Effector CD8-positive, alpha-beta T cell (primary cell): Measurements from ENCODE around the gene SPDYC.

Experiments
- DNase-seq: peaks from one replicate; lab custom pipeline; 2025; lab: John Stamatoyannopoulos, UW
- total RNA-seq, 4 experiments: gene quantifications; one replicate each; lab custom pipeline; 2026; lab: John Stamatoyannopoulos, UW

Gene SPDYC, protein sequence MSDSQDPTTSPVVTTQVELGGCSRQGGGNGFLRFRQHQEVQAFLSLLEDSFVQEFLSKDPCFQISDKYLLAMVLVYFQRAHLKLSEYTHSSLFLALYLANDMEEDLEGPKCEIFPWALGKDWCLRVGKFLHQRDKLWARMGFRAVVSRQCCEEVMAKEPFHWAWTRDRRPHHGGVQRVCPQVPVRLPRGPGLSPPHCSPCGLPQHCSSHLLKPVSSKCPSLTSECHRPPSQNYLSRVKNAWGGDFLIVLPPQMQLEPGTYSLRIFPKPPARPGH
- 0 reads per million in 4 experiments for total RNA-seq

DNA sequence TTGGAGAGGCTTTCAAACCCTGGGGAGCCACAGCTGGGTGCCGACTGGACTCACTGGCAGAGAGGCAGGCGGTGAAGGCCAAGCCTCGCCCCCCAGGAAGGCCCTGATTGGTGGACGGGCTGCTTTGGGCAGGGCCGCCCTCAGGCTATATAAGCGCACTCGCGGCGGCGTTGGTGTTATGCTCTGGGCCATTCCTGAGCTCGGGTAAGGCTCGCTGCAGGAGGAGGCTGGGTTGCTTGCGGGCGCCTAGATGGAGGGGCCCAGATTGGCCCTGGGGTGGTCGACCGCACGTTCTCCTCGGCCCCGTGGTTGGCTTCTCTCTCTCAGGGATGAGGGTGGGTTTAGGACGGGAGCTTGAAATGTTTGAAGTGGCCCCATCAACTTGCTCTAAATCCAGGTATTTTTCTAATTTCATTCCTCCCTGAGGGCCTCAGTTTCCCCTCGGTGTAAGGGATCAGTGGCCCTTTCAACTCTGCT, at the start of gene SPDYC:
Gene SPDYC, plus strand, starts transcription at position 176 of the 477 bp plus-strand sequence. CDS start 1,125 bp downstream, outside the sequence.
- no peak for DNase-seq

DNA sequence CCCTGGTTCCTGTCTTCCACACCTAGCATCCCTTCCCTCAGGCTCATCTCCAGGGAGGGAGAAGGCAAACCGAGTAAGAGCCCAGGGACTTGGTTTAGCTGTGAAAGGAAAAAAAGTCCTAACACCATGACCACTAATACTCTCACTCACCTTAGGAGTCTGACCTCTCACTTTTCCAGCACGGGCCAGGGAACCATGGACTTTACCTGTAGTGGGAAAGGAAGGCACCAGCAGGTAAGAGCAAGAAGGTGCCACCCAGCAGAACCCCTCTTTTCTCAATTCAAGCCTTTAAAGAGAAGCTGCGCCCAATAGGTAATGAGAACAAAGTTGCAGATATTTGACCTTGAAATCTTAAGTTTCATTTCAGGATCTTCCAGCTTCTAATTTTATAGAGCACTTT, 49.2 kb upstream of the SPDYC start:
- DNase-seq: no peak

DNA sequence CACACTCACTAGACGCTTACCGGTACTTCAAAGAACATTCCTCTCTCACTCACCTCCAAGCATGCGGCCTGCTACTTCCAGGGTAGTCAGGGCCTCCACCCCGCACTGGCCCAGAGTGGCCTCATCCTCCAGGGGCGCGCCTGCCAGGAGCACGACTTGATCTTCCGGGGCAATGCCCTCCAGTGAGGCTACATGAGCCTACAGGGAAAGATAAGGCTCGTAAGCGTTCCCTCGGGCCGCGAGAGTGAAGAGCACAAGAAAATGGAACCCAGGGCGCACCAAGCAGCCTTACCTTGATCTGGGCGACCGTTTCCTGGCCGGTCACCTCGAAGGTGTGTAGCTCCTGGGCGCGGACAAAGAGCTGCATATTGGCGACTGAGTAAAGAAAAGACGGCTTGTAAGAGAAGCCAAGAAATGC, 48.6 kb upstream of the SPDYC start:
- no peak for DNase-seq

DNA sequence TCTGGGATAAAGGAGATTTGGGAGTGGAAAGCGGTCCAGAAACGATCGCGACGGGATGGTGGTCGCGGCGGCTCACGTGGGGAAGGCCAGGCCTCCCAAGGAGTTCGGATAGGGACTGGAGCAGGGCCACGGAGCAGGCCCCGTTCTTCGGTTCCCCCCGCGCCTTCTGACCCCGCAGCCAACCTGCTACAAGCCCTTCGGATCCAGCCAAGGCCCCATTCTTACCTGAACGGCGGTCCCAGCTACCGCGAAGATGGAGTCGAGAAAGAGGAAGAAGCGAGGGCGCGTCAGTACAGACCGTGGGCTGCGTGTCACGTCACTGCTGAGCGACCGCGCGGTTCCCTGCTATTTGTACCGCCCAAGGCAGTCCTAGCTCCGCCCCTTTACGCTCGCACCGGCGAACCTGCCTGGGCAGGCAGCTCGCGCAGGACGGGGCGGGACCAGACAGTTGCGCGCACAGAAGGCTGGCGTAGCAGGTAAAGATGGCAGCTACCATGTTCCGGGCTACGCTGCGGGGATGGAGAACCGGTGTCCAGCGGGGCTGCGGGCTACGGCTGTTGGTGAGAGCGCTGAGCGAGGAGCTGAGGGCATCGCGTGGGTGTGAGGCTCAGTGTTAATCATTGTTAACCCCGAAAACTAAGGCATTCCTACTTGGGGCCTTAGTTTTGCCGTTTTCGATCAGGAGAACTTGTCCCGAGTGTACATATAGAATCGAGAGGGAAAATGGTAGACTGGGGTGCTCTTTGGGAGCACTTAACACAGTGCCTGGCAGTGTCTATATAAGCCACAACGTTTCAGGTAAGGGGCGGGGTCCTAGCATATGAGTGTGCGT, 48.0 kb upstream of the SPDYC start, which contains the start of the genes FAU and MRPL49:
Gene FAU, minus strand, starts transcription at position 270 of the 832 bp plus-strand sequence. CDS start 321 bp downstream, outside the sequence.
Gene MRPL49, plus strand, starts transcription at position 457 of the 832 bp plus-strand sequence. Its CDS starts 26 bp downstream, at position 483.
- peak; percentile 95 for DNase-seq

DNA sequence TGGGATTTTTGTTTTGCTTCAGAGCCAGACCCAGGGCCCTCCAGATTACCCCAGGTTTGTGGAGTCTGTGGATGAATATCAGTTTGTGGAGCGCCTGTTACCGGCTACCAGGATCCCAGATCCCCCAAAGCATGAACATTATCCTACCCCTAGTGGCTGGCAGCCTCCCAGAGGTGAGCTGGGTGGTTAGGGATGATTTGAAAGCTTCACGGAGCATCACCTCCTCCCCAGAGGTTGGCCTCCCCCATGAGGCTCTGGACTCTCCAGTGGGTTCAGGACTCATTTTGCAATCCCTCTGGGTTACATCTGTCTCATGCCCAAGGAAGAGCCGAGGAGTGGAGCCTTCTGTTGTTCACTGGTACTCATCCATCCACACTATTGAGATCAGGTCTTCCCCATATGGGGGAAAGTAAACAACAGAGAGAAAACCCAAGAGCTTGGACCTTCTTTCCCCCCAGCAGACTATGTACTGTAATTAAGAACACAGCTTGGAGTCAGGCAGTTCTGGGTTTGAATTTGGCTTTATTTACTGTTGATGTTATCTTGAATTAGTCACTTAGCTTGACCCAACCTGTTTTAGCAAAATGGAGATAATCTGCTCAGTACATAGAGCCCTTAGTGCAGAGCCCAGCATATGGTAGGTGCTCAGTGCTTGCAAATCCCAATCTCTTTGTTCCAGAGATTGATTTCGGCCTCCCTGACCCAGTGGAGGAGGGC, 45.4 kb upstream of the SPDYC start:
- DNase-seq: no peak

DNA sequence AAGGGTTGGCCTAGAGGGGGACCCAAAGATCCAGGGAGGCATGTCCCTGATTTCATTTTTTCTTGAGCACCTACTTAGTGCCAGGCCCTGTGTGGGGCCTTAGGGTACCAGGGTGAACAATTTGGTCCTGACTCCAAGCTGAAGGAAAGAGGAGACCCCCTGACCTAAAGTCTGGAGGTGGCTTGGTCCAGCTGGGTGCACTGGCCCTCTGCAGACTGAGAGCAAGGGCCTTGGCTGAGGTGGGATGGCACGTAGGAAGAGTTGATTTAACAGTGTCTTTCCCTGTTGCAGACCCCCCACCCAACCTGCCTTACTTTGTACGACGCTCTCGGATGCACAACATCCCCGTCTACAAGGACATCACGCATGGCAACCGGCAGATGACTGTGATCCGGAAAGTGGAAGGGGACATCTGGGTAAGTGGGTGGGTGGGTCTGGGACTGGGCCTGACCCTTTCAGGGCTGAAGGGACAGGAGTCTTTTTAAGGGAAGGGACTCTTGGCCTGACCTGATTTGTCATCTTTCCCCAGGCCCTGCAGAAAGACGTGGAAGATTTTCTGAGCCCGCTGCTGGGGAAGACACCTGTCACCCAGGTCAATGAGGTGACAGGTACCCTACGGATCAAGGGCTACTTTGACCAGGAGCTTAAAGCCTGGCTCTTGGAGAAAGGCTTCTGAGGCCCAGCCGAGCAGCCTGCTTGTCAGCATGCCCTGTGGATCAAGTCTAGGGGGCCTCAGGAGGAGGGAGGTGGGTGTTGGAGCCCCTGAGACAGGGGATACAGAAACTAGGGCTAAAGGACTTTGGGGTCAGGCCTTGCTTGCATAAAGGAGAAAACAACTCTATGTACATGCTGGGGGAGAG, 44.6 kb upstream of the SPDYC start:
- DNase-seq: no peak

DNA sequence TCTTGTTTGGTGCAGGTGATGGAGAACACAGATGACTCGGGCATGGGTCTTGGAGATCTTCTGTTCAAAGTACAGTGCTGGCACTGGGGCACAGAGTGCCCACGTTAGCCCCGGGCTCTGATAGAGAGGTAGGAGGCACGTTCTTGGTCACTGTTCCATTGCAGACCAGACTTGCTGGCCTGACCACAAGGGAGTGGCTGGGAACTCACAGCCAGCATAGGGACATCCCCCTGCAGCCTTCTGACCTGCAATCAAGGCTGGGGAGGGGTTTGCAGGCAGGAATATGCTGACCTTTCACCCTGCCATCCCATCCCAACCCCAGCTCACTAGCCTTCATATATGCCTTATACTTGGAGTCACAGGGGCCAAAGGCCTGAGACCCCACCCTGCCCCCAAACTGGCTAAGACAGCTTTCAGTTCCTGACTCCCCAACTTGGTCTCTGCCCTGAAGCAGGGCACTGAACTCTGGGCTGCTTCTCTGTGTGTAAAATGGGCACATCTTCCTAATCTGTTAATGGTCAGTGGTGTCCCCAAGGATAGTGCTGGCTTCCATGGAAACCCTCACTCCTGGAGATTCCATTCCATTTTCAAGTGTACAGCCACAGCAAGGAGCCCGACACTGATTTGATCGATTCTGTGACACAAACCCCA, 43.3 kb upstream of the SPDYC start:
- DNase-seq: no peak

DNA sequence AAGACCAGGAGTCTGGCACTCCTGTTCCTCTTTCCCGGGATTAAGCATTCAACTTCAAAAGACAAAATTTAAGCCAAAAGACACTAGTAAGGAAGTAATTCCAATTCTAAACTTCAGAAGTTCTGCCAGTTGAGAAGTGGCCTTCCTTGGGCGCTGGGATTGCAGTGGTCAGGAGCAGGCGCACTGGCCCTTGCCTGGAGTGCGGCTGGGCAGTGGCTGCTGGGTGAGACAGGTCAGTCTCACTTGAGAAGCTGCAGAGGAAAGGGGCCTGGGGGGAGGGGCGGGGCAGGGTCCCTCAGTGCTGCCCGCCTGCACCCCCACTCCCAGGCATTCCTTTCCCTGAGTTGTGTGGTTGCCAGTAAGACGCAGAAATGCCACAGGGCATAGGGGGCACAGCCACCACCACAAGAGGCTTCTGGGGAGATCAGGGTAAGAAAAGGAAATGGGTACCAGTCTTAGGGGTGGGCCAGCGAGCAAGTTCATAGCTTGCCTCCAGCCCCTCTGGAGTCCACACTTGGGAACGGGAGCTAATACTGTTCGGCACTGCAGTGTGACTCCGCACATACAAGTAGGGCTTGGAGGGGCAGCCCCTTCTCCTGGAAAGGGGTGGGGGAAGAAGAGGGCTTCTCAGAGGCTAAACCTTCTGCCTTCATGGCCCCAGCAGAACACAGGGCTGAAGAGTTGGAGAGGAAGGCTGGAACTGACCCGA, 42.4 kb upstream of the SPDYC start:
- no peak for DNase-seq

DNA sequence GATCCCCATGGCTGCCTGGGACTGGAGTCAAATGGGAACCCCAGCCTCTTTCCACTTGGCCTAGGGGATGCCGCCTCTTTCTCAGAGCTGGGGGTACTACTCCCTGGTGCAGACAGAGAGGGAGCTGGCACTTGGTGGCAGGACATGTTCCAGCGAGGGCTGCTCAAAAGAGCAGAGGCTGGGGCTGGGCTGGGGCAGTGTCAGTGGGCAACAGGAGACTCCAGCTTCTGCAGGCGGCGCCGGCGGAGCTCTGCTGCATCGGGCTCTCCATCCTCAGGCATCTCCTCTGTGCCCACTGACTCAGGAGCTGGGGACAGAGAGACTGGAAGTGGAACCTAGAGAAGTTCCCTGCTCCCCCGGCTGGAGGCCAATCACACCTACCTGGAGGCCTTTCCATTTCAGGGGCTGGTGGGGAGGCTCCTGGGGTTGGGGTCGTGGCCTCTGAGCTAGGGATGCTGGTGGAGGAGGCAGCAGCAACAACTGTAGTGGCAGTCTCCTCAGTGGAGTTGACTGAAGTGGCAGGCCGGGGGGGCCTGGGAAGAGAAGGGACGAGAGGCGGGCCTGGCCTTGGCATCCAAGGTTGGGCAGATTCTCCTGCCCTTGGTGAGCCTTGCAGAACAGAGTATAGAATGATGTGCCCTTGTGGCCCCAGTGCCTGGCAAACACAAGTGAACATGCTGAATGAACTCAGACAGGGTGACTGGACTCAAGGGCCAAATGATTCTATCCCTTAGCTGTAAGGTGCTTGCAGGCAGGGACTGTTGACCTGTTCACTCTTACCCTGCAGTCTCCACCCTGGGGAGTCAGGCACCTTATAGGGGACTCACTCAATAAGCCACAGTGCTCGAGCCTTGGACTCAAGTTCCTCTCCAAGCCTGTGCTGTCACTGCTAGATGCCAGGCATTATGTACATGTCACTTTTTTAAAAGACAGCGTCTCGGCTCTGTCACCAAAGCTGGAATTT, 41.6 kb upstream of the SPDYC start:
- DNase-seq: no peak

DNA sequence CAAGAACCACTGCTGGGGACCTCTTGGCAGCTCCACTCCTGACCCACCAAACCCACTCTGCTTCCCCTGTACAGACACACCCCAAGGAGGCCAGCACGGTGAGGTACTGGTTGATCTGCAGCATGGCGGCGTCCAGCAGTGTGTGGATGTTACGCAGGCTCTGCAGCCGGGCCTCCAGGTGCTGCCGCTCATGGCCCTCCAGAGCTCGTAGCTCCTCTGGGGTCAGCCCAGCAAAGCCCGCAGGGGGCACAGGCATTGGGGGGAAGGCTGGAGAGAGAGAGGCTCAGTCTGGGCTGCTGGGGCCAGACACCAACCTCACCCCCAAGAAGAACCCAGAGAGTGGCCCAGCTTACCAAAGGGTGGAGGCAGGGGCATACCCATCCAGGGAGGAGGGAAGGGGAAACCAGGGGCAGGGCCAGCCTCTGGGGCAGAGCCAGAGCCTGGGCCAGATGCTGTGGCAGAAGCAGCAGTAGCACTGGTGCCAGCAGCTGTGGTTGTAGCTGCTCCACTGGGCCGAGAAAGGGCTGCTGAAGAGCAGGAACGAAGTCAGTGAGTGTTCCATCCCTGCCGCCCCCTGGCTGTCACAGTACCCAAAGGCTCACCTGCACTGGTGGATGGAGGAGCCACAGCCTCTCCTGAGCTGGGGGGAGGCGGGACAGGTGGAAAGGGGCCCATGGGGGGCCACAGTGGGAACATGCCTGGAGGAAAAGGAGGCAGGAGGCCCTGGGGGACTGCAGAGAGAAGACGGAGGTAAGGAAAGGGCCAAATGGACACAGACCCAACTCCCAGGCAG, 40.2 kb upstream of the SPDYC start:
- no peak for DNase-seq

DNA sequence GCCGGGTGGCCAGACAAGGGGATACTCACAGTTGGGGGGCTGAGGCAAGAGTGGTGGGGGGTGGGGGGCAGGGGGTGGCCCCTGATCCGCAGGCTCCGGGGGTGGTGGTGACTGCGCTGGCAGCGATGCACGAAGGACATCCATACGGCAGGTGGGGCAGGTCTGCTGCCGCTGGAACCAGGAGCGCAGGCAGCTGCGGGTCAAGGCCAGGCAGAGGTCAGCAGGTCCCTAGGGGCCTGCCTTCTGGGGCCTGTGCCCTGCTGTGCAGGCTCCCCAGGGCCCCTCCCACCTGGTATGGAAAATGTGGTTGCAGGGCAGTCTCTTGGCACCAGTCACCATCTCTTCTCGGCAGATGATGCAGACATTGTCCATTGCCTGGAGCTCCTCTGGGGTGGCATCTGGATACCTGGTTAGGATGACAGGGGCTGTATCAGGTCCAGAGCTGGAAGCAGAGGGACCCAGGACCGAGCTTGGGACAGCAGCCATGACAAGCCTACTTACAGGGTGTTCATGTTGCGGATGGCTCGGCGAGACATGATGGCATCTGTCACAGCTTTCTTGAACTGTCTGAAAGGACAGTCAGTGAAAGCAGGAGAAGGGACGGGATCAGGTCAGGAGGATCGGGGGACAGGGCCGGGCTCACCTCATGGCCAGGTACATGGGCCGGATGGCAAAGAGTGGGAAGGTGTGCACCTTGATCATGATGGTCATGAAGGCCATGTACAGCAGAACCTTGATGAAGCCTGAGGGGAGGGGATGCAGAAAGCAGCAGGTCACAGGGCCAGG, 39.2 kb upstream of the SPDYC start:
- no peak for DNase-seq

DNA sequence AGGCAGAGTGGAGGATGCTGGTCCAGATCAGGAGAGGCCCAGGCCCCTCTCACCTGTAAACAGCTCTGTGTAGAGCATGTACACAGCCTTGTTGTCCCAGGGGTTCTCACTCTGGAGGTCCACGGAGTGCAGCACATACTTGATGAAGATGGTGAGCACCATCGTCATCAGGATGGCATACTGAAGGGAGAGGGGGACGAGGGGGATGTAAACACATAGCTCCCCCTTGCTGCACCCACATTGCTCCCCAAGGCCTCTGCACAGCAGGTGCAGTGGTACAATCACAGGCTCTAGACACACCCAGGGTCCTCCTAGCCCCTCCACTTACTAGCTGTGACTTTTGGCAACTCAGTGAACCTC, 38.6 kb upstream of the SPDYC start:
- no peak for DNase-seq

DNA sequence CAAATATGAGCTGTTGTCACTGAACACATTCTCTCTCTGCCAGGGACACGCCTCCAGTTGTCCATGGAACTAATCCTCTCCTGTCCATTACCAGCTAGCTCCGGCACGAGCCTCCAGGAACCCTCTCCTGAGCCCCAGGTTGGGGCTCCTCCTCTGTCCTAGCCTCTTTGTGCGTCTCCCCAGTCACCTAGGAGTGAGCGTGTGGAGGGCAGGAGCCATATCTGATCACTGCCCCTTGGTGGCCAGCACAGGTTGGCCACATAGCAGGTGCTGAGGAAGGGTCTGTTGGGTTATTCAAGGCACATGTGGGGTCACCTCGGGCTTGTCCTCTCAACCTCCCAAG, 38.2 kb upstream of the SPDYC start:
- DNase-seq: no peak

DNA sequence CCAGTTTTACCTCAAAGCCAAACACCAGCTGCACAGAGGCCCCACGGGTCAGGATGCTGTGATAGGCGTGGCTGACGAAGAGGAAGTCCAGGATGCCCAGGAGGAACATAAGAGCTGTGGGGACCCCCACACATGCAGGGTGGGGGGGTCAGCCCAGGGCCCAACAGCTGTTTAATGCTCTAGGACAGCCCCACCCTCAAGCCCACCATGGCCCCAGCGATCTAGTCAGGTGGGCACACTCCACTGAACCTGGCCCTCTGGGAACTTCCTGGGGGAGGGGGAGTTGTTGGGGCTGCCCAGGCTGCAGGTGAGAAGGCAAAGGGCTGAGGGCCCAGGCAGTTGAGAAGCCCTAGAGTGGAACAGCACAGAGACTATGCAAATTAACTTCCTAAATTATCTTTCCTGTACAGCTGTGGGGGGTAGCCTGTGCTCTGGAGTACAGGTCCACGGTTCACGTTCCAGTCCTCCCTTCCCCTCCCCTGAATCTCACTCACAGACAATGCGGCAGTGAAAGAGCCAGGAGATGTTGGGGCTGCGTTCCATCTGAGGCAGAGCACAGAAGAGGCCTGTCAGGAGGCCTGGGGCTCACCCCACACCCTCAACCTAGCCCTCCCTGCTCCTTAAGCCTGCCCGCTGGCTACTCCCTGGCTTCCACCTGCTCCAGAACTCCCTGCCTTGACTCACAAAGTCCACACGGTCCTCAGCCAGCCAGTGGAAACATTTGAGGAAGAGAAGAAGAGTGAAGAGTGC, 37.6 kb upstream of the SPDYC start:
- DNase-seq: no peak

DNA sequence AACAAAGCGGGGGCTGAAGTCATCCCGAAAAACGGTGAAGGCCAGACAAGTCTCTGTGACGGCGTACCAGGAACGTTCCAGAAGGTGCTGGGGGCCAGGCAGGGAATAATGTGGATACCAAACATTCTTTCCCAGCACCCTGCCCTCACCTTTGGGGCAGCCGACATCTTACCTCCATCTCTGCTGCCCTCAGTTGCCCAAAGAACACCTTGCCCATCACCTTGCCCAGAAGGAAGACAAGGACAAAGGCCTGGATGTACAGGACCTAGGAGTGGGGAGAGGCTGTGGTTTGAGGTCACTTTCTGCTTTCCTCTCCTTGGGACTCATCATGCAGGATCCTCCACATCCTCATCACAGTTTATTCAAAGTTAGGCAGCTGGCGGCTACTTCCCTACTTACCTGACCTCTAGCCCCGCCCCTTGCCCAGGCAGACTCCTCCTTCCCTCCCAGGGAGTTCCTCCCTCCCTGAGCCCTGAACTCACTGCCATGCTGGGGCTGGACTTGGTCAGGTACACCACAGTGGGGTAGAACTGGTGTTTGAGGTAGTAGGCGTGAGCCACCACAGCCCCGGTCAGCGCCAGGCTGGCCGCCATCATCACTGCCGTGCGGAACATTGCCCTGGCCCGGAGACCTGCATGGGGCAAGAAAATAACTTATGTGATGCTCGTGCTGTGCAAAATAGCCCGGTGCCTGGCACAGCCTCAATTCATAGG, 36.9 kb upstream of the SPDYC start:
- DNase-seq: peak; percentile 33

DNA sequence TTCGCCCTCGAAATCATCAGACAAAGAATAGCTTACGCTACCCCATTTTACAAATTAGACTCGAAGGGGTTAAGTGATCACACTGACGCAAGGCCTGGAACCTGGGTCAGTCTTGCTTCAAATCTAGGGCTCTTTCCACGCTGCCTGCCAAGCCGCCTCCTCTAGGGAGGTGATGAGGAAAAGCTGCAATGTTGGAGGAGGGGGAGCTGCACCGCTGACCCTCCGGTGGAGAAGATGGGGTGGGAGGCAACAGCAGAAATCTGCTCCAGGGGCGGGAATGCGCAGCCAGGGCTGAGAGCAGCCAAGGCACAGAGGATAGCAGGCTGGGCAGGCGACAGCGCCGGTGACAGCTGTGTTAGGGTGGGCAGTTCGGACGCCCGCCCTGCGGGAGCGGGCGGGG, 36.3 kb upstream of the SPDYC start:
- no peak for DNase-seq
